ENCODE results near the gene EXOC4. TPM values are rescaled to one million over a fixed set of nuclear protein-coding genes. Genes with fewer than 3 reads are reported as not detected.

EXOC4 gene
- total RNA-seq, 1 experiment from 2014 or later = 75.8 TPM

DNA sequence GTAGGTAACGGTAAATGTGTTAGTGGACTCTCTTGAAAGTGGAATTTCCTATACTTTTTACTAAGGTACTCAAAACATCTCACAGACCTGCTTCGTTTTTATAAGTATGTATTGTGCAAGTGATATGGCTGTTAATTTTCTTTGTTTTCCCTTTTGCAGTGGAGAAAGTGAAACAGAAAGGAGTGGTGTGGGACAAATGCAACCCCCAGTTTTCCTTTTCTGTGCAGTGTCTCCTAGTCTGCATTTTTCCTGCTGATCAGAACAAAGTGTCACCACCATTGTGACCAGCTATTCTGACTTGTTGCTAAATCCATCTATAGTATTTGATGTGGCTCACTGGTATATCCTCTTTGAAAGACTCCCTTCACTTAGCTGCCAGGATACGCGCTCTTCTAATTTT lies 410.0 kb downstream of the EXOC4 start:
- Histone ChIP-seq H4K20me1 (ENCODE audit: control insufficient read depth, insufficient read depth, insufficient read length) (no peaks in the 10 kb centered on the region), H3T11ph (ENCODE audit: low read length) (no peak overlapping the region), H3K4ac (ENCODE audit: low read depth, low read length) (no peak overlapping the region), H3K9ac (ENCODE audit: extremely low read depth, insufficient read length, low read length) (no peak overlapping the region), H3K18ac (ENCODE audit: insufficient read length, low read depth, low read length) (no peak overlapping the region), H3K14ac (ENCODE audit: insufficient read depth, low read length) (no peak overlapping the region), H3K27ac (ENCODE audit: insufficient read length, low read depth, low read length) (no peak overlapping the region), H2BK15ac (ENCODE audit: low read depth, low read length) (no peak overlapping the region), H3K23me2 (ENCODE audit: insufficient read length, low read depth, low read length, poor library complexity, severe bottlenecking) (no peaks in the 10 kb centered on the region), H3K4me2 (ENCODE audit: insufficient read depth, insufficient read length, low read length) (no peak overlapping the region), H4K8ac (replicated peaks; ENCODE audit: insufficient read length, low read depth, low read length) (no peak overlapping the region), H3K23ac (ENCODE audit: insufficient read length, low read depth, low read length) (no peak overlapping the region), H2AK5ac (ENCODE audit: insufficient read length, low read length) (no peak overlapping the region), H2AFZ (ENCODE audit: low read length) (no peak overlapping the region), H3K79me2 (ENCODE audit: insufficient read depth, low read length) (no peaks in the 10 kb centered on the region), H2BK120ac (ENCODE audit: low read depth, low read length, poor library complexity, severe bottlenecking) (no peak overlapping the region), H3K56ac (ENCODE audit: insufficient read length, low read depth, low read length) (no peak overlapping the region), H4K91ac (ENCODE audit: insufficient read length, low read depth, low read length) (no peak overlapping the region), H2BK20ac (ENCODE audit: low read depth, low read length, poor library complexity, severe bottlenecking) (no peak overlapping the region), H2BK5ac (ENCODE audit: insufficient read length, low read length) (no peak overlapping the region), H3K79me1 (ENCODE audit: insufficient read depth, low read depth, low read length, poor library complexity, severe bottlenecking) (no peaks in the 10 kb centered on the region), H4K5ac (ENCODE audit: insufficient read length, low read depth, low read length) (no peak overlapping the region), H3K9me3 (ENCODE audit: control insufficient read depth, low read depth, low read length) (no peaks in the 10 kb centered on the region), H2BK12ac (ENCODE audit: insufficient read length, low read depth, low read length) (no peak overlapping the region), H3K4me1 (ENCODE audit: insufficient read depth, low read length) (peaks cover 5% of the 10 kb centered on the region; the same call in 1 of the 2 replicates), H3K27me3 (ENCODE audit: insufficient read depth, low read length) (no peaks in the 10 kb centered on the region)
- H3K36me3 Mint-ChIP-seq (ENCODE audit: insufficient read depth in 1 of 3, low read depth in 3 of 3) = no peaks in the 10 kb centered on the region
- TF ChIP-seq, protein P1, sequence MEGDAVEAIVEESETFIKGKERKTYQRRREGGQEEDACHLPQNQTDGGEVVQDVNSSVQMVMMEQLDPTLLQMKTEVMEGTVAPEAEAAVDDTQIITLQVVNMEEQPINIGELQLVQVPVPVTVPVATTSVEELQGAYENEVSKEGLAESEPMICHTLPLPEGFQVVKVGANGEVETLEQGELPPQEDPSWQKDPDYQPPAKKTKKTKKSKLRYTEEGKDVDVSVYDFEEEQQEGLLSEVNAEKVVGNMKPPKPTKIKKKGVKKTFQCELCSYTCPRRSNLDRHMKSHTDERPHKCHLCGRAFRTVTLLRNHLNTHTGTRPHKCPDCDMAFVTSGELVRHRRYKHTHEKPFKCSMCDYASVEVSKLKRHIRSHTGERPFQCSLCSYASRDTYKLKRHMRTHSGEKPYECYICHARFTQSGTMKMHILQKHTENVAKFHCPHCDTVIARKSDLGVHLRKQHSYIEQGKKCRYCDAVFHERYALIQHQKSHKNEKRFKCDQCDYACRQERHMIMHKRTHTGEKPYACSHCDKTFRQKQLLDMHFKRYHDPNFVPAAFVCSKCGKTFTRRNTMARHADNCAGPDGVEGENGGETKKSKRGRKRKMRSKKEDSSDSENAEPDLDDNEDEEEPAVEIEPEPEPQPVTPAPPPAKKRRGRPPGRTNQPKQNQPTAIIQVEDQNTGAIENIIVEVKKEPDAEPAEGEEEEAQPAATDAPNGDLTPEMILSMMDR (conservative IDR thresholded peaks at IDR 0.05) = no peak
- no peak for DNase-seq
- no peaks in the 10 kb centered on the region for H3K9me3 Mint-ChIP-seq
- H3K27me3 Mint-ChIP-seq (ENCODE audit: low read depth) = no peaks in the 10 kb centered on the region
- no peak overlapping the region for H3K4me3 Mint-ChIP-seq
- peaks cover 9 to 13% of the 10 kb centered on the region in 2 experiments for H3K4me1 Mint-ChIP-seq
- no CpG with 5 or more reads among the region's 4 CpGs for WGBS (ENCODE audit: extremely low coverage, insufficient read length, low lambda C conversion rate)
- no peak overlapping the region for H3K27ac Mint-ChIP-seq
